Measurements from ENCODE around the gene PAK4.

- TF ChIP-seq POLR2AphosphoS5 (IDR thresholded peaks at IDR 0.05; ENCODE audit: low read depth, low read length) (no peak), POLR2A (IDR thresholded peaks at IDR 0.05; ENCODE audit: low read depth, low read length) (no peak), TAF1 (IDR thresholded peaks at IDR 0.05; ENCODE audit: borderline replicate concordance, low read depth, low read length) (no peak)
Observed at GRCh38 chr19:39142630-39143029, 17.0 kb downstream of the PAK4 start.
